ENCODE results near the gene NFIC. TPM values are rescaled to one million over a fixed set of nuclear protein-coding genes. Genes with fewer than 3 reads are reported as not detected.
A peak's percentile ranks its signal among the peaks of the same experiment; 100 is the strongest.

NFIC gene
- polyA plus RNA-seq, 1 of the 3 experiments (the other 2 are of a cell fraction) = 7.2 TPM

DNA sequence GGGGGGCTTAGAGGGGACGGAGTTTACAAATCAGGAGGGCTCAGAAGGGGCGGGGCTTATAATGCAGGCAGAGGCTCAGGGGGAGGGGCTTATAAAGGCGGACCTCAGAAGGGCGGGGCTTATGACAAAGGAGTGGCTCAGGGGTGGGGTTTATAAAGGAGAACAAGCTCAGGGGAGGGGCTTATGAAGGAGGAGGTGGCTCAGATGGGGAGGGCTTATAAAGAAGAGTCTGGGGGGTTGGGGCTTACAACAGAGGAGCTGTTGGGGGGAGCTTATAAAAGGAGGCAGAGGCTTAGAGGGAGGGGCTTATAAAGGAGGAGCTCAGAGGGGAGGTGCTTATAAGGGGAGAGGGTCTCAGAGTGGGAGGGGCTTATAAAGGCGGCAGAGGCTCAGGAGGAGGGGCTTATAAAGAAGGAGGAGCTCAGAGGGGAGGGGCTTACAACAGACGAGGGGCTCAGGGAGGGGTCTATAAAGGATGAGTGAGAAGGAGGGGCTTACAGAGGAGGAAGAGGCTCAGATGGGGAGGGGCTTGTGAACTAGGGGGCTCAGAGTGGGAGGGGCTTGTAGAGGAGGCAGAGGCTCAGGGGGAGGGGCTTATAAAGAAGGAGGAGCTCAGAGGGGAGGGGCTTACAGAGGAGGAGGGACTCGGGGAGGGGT is 112.9 kb downstream of the NFIC start:
- no peak overlapping the region for H3K4me2 ChIP-seq
- ChIA-PET CTCF (interaction anchor here (0.7 to 1.6 kb wide), 5 partner anchors 50 to 506 kb away, joined by 3 to 9 read pairs (median 4); partner anchors contain the start of gene EEF2), POLR2A (interaction anchor here (0.6 to 0.9 kb wide), 3 partner anchors 50 to 84 kb away, joined by 3 to 6 read pairs (median 3); no protein-coding TSS in a partner anchor)
- H3F3A ChIP-seq (replicated peaks; ENCODE audit: insufficient read depth) = no peaks in the 10 kb centered on the region
- no peaks in the 10 kb centered on the region for H3K36me3 ChIP-seq (replicated peaks in 1 of 2; ENCODE audit: control insufficient read depth in 1 of 2, insufficient read depth in 2 of 2, low read length in 1 of 2)
- WGBS (ENCODE audit: low lambda C conversion rate) = 15% methylated on average over 7 of the region's 7 CpGs
- H3K9ac ChIP-seq = no peak overlapping the region
- H3K9me2 ChIP-seq = no peaks in the 10 kb centered on the region
- H3K9me3 ChIP-seq = no peaks in the 10 kb centered on the region
- no peak overlapping the region for H2AFZ ChIP-seq (ENCODE audit: low read depth)
- no peaks in the 10 kb centered on the region; the same call in none of the 2 replicates for H3K27me3 ChIP-seq (ENCODE audit: insufficient read depth)
- no peaks in the 10 kb centered on the region for H4K20me1 ChIP-seq (ENCODE audit: insufficient read depth)
- no peaks in the 10 kb centered on the region; a peak in 1 of 4 replicates for H3K4me1 ChIP-seq (ENCODE audit: control insufficient read depth in 1 of 2, insufficient read depth in 2 of 2, low read depth in 1 of 2, low read length in 1 of 2)
- H3K79me2 ChIP-seq (ENCODE audit: insufficient read depth) = no peaks in the 10 kb centered on the region
- H3K4me3 ChIP-seq (ENCODE audit: low read depth in 2 of 2, low read length in 1 of 2) = no peak overlapping the region
- H3K27ac ChIP-seq (ENCODE audit: low read depth in 2 of 2, low read length in 1 of 2) = no peak overlapping the region
- TF ChIP-seq NRF1 (IDR thresholded peaks at IDR 0.05; ENCODE audit: low read depth, low read length) (no peak), RAD21 (IDR thresholded peaks at IDR 0.05; ENCODE audit: low read length) (no peak), GATA2 (CRISPR knock-in tag; IDR thresholded peaks at IDR 0.05) (no peak), FOSL2 (IDR thresholded peaks at IDR 0.05; ENCODE audit: borderline replicate concordance, low read depth) (no peak), RXRA (IDR thresholded peaks at IDR 0.05; ENCODE audit: borderline replicate concordance, low read depth) (no peak), CHD2 (IDR thresholded peaks at IDR 0.05; ENCODE audit: low read length, partially characterized antibody) (no peak), POLR2AphosphoS5 (IDR thresholded peaks at IDR 0.05; ENCODE audit: low read depth, low read length) (no peak), FOXJ3 (CRISPR knock-in tag; IDR thresholded peaks at IDR 0.05) (no peak), EP300 (IDR thresholded peaks at IDR 0.05; ENCODE audit: borderline replicate concordance in 1 of 2, low read depth in 1 of 2, low read length in 1 of 2) (no peak), NFIC (IDR thresholded peaks at IDR 0.05; ENCODE audit: borderline replicate concordance) (no peak), SIN3A (IDR thresholded peaks at IDR 0.05; ENCODE audit: borderline replicate concordance, low read depth, low read length) (no peak), RFX5 (IDR thresholded peaks at IDR 0.05; ENCODE audit: low read length) (no peak), GABPA (IDR thresholded peaks at IDR 0.05; ENCODE audit: low read depth) (no peak), YY1 (IDR thresholded peaks at IDR 0.05; ENCODE audit: low read depth) (no peak)
- TF ChIP-seq, protein P1, sequence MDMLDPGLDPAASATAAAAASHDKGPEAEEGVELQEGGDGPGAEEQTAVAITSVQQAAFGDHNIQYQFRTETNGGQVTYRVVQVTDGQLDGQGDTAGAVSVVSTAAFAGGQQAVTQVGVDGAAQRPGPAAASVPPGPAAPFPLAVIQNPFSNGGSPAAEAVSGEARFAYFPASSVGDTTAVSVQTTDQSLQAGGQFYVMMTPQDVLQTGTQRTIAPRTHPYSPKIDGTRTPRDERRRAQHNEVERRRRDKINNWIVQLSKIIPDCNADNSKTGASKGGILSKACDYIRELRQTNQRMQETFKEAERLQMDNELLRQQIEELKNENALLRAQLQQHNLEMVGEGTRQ (IDR thresholded peaks at IDR 0.05; ENCODE audit: borderline replicate concordance, low read depth, low read length) = no peak
- DNase-seq = peak; percentile 78

DNA sequence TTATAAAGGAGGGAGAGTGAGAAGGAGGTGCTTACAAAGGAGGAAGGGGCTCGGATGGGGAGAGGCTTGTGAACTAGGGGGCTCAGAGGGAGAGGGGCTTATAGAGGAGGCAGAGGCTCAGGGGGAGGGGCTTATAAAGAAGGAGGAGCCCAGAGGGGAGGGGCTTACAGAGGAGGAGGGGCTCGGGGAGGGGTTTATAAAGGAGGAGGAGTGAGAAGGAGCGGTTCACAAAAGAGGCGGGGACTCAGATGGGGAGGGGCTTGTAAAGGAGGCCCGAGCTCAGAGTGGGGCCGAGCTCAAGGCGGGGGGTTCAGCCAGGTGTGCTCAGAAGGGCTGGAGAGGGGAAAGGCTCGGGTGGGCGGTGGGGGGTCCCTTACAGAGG is 113.4 kb downstream of the NFIC start:
- no peaks in the 10 kb centered on the region for H3K9me3 ChIP-seq

More for the DNA sequence above, 113.4 kb downstream of the NFIC start:
- no peak overlapping the region for H2AFZ ChIP-seq (ENCODE audit: low read depth)
- CTCF ChIA-PET = interaction anchor here (0.7 to 1.6 kb wide), 4 partner anchors 57 to 506 kb away, joined by 3 to 9 read pairs (median 4); partner anchors contain the start of gene EEF2
- POLR2A ChIA-PET = interaction anchor here (0.6 to 0.9 kb wide), 2 partner anchors 51 to 85 kb away, joined by 3 read pairs; no protein-coding TSS in a partner anchor
- H3K9me2 ChIP-seq = no peaks in the 10 kb centered on the region
- H3F3A ChIP-seq (replicated peaks; ENCODE audit: insufficient read depth) = no peaks in the 10 kb centered on the region
- H3K4me3 ChIP-seq (ENCODE audit: low read depth in 2 of 2, low read length in 1 of 2) = no peak overlapping the region
- H4K20me1 ChIP-seq (ENCODE audit: insufficient read depth) = no peaks in the 10 kb centered on the region
- TF ChIP-seq EP300 (IDR thresholded peaks at IDR 0.05; ENCODE audit: borderline replicate concordance in 1 of 2, low read depth in 1 of 2, low read length in 1 of 2) = no peak
- TF ChIP-seq GATA2 (CRISPR knock-in tag; IDR thresholded peaks at IDR 0.05) = no peak
- no peak for TF ChIP-seq SMC3 (IDR thresholded peaks at IDR 0.05; ENCODE audit: low read depth, low read length)
- no peak for TF ChIP-seq FOSL2 (IDR thresholded peaks at IDR 0.05; ENCODE audit: borderline replicate concordance, low read depth)
- TF ChIP-seq RFX5 (IDR thresholded peaks at IDR 0.05; ENCODE audit: low read length) = no peak
- no peak for TF ChIP-seq SIN3A (IDR thresholded peaks at IDR 0.05; ENCODE audit: borderline replicate concordance, low read depth, low read length)
- TF ChIP-seq, protein P2, sequence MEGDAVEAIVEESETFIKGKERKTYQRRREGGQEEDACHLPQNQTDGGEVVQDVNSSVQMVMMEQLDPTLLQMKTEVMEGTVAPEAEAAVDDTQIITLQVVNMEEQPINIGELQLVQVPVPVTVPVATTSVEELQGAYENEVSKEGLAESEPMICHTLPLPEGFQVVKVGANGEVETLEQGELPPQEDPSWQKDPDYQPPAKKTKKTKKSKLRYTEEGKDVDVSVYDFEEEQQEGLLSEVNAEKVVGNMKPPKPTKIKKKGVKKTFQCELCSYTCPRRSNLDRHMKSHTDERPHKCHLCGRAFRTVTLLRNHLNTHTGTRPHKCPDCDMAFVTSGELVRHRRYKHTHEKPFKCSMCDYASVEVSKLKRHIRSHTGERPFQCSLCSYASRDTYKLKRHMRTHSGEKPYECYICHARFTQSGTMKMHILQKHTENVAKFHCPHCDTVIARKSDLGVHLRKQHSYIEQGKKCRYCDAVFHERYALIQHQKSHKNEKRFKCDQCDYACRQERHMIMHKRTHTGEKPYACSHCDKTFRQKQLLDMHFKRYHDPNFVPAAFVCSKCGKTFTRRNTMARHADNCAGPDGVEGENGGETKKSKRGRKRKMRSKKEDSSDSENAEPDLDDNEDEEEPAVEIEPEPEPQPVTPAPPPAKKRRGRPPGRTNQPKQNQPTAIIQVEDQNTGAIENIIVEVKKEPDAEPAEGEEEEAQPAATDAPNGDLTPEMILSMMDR (IDR thresholded peaks at IDR 0.05) = no peak
- TF ChIP-seq RAD21 (IDR thresholded peaks at IDR 0.05; ENCODE audit: low read length) = no peak
- no peak overlapping the region for H3K9ac ChIP-seq
- WGBS (ENCODE audit: low lambda C conversion rate) = 72% methylated on average over 7 of the region's 9 CpGs
- peak; percentile 79 for DNase-seq
- H3K36me3 ChIP-seq (replicated peaks in 1 of 2; ENCODE audit: control insufficient read depth in 1 of 2, insufficient read depth in 2 of 2, low read length in 1 of 2) = no peaks in the 10 kb centered on the region
- H3K79me2 ChIP-seq (ENCODE audit: insufficient read depth) = no peaks in the 10 kb centered on the region
- no peak overlapping the region for H3K27ac ChIP-seq (ENCODE audit: low read depth in 2 of 2, low read length in 1 of 2)
- H3K27me3 ChIP-seq (ENCODE audit: insufficient read depth) = no peaks in the 10 kb centered on the region; the same call in none of the 2 replicates
- H3K4me1 ChIP-seq (ENCODE audit: control insufficient read depth in 1 of 2, insufficient read depth in 2 of 2, low read depth in 1 of 2, low read length in 1 of 2) = no peaks in the 10 kb centered on the region; a peak in 1 of 4 replicates
- H3K4me2 ChIP-seq = no peak overlapping the region

Data from SK-N-SH (cell line).